Stimulated activated CD4-positive, alpha-beta T cell treated with anti-CD3 and anti-CD28 coated beads, Interleukin-1b, Interleukin-23, amount 100 ng/mL, for 48 hours (primary cell): ENCODE data around the gene SLC13A1.

ENCODE experiments used
- DNase-seq: peaks from one replicate; pipeline ENCODE4 v3.0.0-alpha.2; 2020

SLC13A1 gene

DNA sequence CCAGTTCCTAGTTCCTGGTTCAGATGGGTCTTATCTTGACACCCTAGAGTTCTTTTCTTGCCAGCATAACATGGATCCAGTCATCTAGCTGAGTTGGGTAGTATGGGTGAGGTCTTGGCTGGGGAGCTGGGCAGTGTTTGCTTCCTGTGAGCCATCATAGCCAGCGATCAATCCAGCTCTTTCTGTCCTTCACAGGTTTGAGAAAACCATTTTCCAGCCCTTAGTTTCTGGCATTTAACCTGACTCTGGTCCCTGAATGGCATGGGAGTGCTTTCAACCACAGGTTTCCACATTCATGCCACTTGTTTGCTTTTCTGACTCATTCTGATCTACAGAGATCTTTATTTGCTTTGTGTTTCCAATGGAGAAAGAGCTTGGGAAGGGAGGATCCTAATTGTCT is 8.6 kb downstream of the SLC13A1 start:
- no peak for DNase-seq

DNA sequence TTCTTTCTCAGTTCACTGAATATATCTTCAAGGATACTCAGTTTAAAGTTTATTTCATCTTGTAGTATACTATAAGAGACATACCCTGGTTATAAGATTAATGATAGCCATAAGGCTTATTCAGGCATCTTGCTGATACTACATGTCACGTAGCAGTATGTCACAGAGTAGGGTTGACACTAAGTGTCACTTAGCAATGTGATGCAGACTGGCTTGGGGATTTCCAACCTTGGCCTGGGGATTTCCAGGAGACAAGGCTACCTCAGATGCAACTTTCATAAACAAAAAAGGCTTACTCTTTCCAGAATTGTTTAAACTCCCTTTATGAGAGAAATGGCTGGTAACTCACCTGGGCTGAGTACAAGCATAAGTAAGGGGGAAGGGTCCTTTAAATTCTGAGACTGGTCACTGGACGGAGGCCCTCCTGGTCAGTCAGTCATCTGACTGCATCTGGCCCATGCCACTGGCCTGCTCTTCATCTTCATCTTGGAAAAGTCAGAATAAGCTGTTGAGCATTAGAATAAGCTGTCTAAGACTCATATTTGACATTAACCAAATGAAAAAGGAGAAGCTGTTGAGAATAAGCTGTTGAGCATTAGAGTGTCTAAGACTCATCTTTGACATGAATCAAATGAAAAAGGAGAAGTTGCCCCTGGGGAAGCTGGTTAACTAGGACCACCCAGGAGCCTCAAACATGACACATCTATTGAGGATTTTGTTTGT is 9.5 kb downstream of the SLC13A1 start:
- DNase-seq, result no peak

DNA sequence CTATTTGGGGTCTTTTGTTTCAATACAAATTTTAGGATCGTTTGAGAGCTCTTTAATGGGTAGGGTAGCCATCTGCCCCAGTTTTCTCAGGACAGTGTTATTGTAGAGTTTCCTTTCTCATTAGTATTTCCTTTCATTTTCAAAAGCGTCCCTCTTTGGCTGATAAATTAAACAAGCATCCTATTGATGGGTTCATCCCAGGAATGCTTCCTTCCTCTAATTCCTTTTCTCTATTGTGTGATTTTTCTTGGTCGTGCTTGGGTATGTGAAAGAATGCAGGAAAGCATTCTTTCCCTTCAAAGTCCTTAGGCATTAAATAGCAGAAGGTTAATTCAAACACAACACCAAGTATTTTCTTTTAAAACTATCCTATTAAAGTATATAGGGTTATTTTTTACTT is 14.0 kb downstream of the SLC13A1 start:
- DNase-seq, result no peak

DNA sequence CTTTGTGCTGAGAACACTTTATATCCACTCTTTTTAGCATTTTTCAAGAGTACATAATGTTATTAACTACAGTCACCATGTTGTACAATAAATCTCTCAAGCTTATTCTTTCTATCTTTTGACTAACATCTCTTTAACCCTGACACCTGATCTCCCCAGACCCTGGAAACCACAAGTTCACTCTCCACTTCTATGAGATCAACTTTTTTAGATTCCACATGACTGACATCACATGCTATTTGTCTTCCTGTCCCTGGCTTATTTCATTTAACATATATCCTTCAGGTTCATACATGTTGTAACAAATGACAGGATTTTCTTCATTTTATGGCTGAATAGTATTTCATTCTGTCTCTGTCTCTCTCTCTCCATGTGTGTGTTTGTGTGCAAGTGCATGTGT is 15.5 kb downstream of the SLC13A1 start:
- DNase-seq, result no peak

- no peak for DNase-seq
Measured at GRCh38 chr7:123183431-123183830, 16.3 kb downstream of the SLC13A1 start.

DNA sequence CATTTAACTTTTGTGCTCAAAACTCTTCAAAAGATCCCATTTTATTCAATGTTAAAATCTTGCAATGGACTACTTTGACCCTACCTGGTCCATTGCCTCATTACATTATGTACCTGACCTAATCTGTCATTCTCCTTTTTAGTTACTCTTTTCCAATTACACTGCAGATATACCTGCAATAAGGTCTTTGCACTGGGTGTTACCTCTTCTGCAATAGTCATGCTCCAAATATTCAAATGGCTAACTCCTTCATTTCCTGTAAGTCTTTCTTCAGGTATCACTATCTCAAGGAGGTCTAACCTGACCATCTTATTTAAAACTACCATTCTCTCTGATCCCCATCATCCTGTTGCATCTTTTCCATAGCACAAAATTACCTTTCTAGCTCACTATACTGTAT is 22.3 kb downstream of the SLC13A1 start:
- no peak for DNase-seq

DNA sequence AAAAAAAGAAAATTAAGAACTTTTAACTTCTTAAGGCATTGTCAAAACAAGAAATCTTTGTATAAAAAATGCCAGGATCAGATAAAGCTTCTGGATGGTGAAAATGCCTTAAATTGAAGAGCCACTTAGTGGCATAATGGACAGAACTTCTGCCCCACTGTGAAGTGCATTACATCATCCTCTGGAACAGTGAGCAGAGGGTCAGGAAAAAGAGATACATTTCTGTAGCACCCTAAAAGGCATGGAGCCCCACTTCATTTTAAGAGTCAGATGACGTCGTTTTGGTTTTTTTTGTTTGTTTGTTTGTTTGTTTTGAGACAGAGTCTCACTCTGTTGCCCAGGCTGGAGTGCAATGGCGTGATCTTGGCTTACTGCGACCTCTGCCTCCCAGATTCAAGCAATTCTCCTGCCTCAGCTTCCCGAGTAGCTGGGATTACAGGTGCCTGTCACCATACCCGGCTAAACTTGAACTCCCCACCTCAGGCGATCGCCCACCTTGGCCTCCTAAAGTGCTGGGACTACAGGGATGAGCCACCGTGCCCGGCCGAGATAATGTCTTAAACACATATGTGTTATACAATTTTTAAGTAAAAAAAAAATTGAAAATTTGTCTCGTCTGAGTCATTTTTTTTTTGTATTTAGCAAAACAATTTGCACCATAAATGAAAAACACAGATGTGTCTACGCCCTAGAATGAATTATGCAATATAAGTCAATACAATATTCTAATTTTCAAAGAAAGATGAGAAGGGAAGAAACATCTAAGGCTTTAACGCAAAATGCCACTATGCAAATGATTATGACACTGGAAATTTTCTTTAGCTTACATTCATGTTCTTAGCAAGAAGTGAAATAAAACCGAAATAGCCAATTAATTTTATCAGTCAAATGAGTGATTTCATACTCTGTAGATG is 29.2 kb downstream of the SLC13A1 start:
- DNase-seq, result no peak

GRCh38 chr7:123169065-123169464 is 30.7 kb downstream of the SLC13A1 start:
- DNase-seq, result no peak

- no peak for DNase-seq
Measured at GRCh38 chr7:123157606-123158005, 42.2 kb downstream of the SLC13A1 start.

GRCh38 chr7:123155571-123155970 is 44.2 kb downstream of the SLC13A1 start:
- no peak for DNase-seq

DNA sequence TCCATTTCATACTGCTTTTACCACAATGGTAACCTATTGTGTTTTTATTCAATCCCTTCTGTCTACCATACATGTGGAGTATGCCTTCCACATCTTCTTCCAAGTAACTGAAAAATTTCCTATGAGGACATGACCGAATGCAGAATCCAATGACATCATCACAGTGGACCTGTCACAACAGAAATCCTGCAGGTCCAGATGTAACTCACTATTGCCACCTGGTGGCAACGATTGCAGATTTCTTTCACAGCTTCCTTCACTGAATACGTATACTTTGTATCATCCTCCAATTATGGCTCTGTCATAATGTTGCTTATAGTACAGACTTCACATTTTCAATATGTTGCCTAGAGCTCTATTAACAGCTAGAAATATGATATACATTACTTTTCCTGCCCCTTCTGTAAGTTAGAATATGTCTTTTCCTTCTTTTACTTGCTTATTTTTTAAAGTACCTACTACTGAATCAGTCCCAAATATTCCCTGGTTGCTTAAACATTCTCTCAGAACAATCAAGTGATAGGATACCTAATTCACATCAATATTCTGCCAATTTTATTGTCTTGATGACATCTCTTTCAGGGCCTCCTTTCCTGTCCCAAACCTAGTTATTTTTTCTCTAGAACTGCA is 45.4 kb downstream of the SLC13A1 start:
- peak; percentile 37 for DNase-seq

DNA sequence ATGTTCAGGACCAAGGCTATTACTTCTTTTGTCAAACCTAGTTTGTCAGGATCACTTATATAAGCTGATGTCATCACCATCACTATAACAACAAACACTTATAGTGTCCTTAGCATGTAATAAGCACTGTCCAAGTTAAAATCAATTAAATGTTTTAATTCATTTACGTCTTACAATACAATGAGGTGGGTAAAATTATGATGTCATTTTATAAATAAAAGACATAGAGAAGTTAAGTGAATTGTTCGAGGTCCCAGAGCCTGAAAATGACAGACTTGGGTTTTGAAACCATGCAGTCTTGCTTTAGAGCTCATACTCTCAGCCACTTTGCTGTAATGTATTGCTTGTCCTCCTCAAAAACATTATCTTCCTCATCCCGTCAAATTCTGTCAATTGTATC is 48.3 kb downstream of the SLC13A1 start:
- DNase-seq, result no peak

DNA sequence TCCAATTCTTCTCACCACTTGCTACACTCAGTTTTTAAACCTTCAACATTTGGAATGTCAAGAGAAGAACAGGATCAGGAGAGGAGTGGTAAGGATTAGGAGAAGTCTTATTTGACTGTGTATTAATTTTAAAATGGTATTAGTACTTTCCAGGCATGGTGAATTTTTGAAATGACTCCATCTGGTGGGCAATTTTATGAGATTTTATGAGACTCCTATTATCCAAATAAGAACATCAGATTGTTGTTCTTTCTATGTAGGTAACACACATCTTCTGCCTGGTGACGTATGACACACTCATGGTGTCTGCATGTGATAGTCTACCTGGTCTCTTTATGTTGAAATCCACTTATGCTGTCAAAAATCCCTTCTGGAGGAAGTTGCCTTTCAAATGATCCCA is 51.0 kb downstream of the SLC13A1 start:
- no peak for DNase-seq

DNA sequence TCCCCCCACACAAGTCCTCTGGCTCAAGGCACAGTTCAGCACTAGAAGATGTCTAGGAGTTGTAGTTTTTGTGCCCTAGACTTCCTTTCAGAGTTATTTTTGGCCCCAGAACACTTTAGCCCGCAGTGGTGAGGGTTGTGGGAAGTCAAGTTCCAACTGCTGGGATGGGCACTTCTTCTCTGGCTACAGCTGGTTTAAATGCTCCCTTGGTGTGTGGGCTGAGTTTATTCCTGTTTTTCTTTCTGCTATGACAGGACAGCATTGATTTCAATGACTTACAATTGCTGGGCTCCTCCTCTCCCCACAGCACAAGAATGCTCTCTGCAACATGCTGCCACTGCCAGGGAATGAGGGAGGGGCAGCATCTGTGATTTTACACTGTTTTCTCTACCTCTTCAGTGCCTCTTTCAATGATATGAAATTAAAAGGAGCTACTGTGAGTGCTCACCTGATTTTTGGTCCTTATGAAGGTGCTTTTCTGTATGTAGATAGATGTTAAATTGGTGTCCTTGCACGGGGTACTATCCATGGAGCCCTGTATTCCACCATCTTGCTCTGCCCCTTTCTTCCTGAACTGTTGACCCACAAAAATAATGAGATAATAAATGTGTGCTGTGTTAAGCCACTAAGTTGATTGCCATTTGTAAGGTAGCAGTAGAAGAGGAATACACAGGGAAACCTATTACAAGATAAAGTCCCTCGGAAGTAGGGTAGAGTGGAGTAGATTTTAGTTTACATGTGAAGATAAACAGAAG is 56.3 kb downstream of the SLC13A1 start:
- no peak for DNase-seq

GRCh38 chr7:123140561-123140960 is 59.2 kb downstream of the SLC13A1 start:
- no peak for DNase-seq

DNA sequence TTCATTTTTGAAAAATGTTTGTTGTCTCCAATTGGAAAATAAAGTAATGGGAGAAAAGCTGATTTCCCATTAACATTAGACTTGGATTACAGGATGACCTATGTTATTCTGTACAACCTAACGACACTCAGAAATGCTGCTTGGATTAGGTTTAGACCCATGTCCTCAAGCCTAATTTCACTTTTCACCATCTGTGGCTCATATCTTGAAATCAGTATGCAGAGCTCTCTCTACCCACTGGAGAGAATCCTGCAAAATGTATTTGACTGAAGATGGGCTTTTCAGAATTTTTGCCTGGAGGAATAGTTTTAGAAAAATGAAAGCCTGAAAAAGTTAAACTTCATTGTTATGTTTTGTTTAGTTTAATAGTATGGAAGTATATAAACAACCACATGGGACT is 63.8 kb downstream of the SLC13A1 start:
- DNase-seq, result no peak

- no peak for DNase-seq
Measured at GRCh38 chr7:123133924-123134323, 65.8 kb downstream of the SLC13A1 start.

DNA sequence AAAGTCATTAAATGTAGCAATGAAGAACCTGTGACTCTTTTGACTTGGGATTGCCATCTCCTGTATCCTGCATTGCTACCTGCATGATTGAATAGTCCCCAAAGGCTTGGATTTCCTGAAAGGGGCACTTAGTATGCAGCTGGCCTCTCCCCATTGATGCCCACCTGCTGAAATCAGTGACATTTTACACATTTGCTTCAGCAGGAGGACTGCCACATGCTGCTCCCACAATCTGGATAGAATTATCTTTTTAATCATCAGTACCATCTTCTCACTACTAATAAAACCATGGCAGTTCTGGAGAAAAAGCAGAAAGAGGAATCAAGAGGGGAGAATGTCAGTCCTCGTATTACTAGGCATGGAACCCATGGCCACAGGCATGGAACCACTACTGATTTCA is 67.8 kb downstream of the SLC13A1 start:
- DNase-seq, result no peak

DNA sequence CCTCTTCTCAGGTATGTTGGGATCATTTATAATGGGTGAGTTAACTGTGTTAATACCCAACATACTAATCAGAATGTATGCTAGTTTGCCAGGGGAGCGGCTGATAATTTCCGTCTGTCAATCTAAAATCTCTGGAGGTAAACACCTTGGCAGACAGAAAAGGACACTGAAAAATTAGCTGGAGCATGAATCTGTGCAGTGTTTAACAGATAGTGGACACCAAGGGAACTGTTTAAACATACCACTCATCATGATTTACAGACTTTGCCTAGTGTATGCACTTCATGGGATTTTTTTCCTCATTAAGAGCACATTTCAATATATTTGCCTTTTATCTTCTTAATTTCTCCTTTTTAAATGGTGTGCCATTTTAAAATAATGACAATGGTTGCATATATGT is 68.2 kb downstream of the SLC13A1 start:
- DNase-seq, result no peak

DNA sequence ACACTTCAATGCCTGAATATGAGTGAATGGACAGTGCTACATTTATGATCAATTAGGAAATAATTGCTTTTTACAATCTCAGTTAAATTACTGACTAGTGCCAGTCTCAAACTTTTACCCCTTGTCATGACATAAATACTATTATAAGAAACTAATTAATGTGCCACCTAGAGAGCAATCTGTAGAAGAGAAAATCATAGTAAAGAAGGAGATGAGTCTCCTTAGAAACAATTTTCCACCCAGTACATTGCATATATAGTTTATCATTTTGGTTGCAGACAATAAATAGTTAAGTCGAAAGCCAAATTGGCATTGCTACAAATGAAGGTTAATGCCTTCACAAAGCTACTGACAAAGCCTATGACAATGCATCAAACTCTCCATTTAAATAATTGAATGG is 68.6 kb downstream of the SLC13A1 start:
- DNase-seq, result no peak

DNA sequence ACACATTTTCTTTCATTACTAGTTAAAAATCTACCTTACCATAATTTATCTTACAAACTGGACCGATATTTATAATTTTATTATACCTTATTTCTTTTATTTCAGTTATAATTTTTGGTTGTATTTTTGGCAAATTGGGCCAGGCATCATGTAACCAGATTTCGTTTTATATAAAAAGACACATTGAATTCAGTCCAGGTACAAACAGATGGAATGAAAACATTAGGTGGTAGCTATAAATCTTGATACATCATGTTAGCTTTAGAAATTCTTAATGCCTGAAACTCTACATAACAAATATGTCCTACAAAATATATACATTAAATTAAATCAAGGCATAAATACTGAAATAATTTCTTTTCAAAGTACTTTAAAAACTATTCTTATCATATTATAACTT is 73.1 kb downstream of the SLC13A1 start:
- DNase-seq, result no peak

GRCh38 chr7:123126171-123126570 is 73.6 kb downstream of the SLC13A1 start:
- DNase-seq, result no peak

DNA sequence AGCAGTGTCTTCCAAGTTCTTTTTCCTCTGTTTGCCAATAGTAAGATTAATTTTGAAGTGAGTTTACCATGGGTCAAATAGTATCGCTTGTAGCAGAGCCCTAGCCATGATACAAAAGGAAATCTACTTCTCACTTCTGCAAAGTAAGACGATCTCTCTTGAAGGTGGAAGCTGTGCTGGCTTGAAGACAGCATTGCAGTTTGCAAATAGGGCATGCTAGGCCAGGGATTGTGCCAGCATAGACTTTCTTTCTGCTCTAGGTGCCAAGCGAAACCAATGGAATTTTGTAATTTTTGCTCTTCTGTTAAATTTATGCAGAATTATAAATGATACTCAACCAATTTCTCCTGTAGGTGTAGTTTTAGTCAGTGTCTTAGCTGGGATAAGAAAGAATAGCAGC is 74.5 kb downstream of the SLC13A1 start:
- DNase-seq, result no peak
